ENCODE data around the gene SPNS2. TPM values are rescaled to one million over a fixed set of nuclear protein-coding genes. Genes with fewer than 3 reads are reported as not detected.

The SPNS2 gene
- total RNA-seq, 4 donors from 2014 or later: 12.4 to 81.0 (median 31.9) TPM

- no peaks in the 10 kb centered on the region for H3K9me3 ChIP-seq
- H3K27me3 ChIP-seq: no peaks in the 10 kb centered on the region
- H3K4me1 ChIP-seq: peaks cover 0 to 18% (median 8%) of the 10 kb centered on the region in 4 donors
- H3K36me3 ChIP-seq: peaks cover 0 to 65% (median 0%) of the 10 kb centered on the region in 3 donors
- no peak overlapping the region for H3K27ac ChIP-seq
- DNase-seq: peak in 1 of 3 donors; percentile 44
- no peak overlapping the region for H3K4me3 ChIP-seq
- TF ChIP-seq POLR2A (IDR thresholded peaks at IDR 0.05) (no peak), CTCF (IDR thresholded peaks at IDR 0.05) (no peak)
Observed at GRCh38 chr17:4551796-4552525, 53.3 kb downstream of the SPNS2 start.

DNA sequence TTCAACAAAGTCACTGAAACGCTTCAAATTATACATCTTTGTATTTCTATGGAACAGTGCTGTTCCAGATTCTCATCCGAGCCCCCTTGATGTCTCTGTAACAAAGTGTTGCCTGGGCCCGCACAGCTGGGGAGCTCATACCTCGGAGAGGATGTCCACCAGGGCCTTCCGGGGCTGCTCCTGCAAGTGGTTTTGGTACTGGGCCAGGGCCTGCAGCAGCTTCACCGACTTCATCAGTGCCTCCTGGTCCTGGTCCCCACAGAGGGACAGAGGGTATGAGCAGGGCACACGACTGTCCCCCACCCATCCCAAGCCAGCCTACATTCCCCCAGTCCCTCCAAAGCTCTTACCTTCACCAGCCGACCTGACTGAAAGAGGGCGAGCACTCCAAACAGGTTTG is 55.0 kb downstream of the SPNS2 start:
- H3K27me3 ChIP-seq: no peaks in the 10 kb centered on the region
- DNase-seq: no peak
- H3K36me3 ChIP-seq: peaks cover 0 to 48% (median 0%) of the 10 kb centered on the region in 3 donors
- H3K4me3 ChIP-seq: peak overlapping the region in 1 of 4 donors; percentile 83
- peaks cover 0 to 20% (median 8%) of the 10 kb centered on the region in 4 donors for H3K4me1 ChIP-seq
- H3K9me3 ChIP-seq: no peaks in the 10 kb centered on the region
- no peak overlapping the region for H3K27ac ChIP-seq
- no peak for TF ChIP-seq CTCF (IDR thresholded peaks at IDR 0.05)
- no peak for TF ChIP-seq POLR2A (IDR thresholded peaks at IDR 0.05)

DNA sequence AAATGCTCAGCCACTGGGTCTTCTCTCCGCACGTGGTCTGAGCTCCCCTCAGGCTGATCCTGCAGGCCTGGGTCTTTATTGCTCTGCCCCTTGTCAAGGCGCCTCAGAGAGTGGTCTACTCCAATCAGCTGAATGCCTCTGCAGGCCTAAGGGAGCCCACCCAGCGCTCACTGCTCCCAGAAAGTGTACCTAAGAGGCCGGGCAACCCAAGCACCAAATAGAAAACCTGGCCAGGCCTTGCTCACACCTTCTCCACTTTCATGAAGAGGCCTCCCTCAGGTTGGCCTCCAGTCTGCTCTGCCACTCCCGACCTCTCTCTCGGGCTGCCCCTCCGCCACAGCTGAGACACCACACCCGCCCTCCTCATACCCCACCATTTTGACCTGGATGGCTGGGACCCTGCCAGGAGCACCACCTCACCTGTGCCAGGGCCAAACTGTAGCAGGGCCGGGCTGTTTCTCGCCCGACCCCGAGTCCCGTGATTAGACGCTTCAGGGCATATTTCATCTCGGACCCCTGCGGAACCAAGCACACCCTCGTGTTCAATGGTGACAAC is 55.8 kb downstream of the SPNS2 start:
- H3K36me3 ChIP-seq: peaks cover 0 to 39% (median 0%) of the 10 kb centered on the region in 3 donors
- H3K9me3 ChIP-seq: no peaks in the 10 kb centered on the region
- H3K4me1 ChIP-seq: peaks cover 0 to 23% (median 8%) of the 10 kb centered on the region in 4 donors
- TF ChIP-seq CTCF (IDR thresholded peaks at IDR 0.05) (no peak), POLR2A (IDR thresholded peaks at IDR 0.05) (no peak)
- peak in 1 of 3 donors; percentile 51 for DNase-seq
- peak overlapping the region in 2 of 4 donors; percentile 82 to 83 for H3K27ac ChIP-seq
- H3K27me3 ChIP-seq: no peaks in the 10 kb centered on the region
- H3K4me3 ChIP-seq: peak overlapping the region; percentile 69 to 83 (median 76)

- Histone ChIP-seq H3K36me3 (peaks cover 0 to 33% (median 0%) of the 10 kb centered on the region in 3 donors), H3K9me3 (no peaks in the 10 kb centered on the region), H3K4me1 (peaks cover 0 to 23% (median 8%) of the 10 kb centered on the region in 4 donors), H3K4me3 (peak within 1 kb of the TSS; percentile 69 to 83 (median 76)), H3K27me3 (no peaks in the 10 kb centered on the region), H3K27ac (peak within 1 kb of the TSS; percentile 81 to 85 (median 82))
- peak; percentile 97 to 99 (median 98) for DNase-seq
- TF ChIP-seq CTCF (IDR thresholded peaks at IDR 0.05): peak in 3 of 6 experiments; percentile 20 to 46 (median 33)
- TF ChIP-seq POLR2A (IDR thresholded peaks at IDR 0.05): peak; percentile 66 to 72
Observed at GRCh38 chr17:4554997-4555799, 56.5 kb downstream of the SPNS2 start, which contains the start of gene MYBBP1A. Gene MYBBP1A, minus strand, starts transcription at chr17:4555384. Its CDS starts 60 bp downstream, at chr17:4555324.

Data from Peyer's patch (tissue), 4 donors.